ENCODE data around the gene CPT1B.
A peak's percentile ranks its signal among the peaks of the same experiment; 100 is the strongest.

CPT1B gene

DNA sequence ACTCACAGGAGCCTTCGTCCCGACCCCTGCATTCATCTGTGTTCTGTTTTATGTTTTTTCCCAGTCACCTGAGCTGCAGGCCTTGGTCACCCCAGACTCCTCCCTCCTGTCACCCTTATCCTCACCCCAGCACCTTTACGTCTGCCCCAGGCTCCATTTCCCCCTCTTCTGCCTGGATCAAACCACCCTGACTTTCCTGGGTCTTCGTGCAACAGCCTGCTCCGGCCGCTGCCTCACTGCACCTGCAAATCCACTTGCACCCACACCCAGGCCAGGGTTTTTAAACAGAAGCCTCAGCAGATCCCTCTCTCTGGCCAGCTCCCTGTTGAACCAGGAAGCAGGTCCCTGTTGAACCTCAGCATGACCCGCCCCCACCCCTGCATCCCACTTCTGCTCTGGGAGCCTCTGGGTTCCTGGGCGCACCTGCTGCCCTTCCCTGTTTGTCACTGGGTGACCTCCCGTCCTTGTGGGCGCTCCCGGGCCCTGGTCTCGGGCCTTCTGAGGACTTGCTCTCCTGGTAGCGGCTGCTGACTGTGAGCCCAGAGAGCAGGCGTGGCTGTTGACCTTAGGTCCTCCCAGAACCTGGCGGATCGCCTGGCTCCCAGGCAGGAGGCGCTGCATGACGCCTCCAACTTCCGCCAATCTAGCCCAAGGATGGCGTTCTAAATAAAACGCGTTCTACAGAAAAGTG, 35.2 kb upstream of the CPT1B start:
- Histone ChIP-seq H3K27ac (no peak overlapping the region), H3K4me1 (no peaks in the 10 kb centered on the region), H3K36me3 (no peaks in the 10 kb centered on the region), H3K27me3 (peaks cover 0 to 52% of the 10 kb centered on the region in 2 donors), H3K9me3 (no peaks in the 10 kb centered on the region), H3K4me3 (no peak overlapping the region)
- DNase-seq, result peak in 1 of 2 donors; percentile 53
- intact Hi-C loops (cut with DNase I; ENCODE audit: low total_unique reads), result no loop called here
- TF ChIP-seq, protein P1, sequence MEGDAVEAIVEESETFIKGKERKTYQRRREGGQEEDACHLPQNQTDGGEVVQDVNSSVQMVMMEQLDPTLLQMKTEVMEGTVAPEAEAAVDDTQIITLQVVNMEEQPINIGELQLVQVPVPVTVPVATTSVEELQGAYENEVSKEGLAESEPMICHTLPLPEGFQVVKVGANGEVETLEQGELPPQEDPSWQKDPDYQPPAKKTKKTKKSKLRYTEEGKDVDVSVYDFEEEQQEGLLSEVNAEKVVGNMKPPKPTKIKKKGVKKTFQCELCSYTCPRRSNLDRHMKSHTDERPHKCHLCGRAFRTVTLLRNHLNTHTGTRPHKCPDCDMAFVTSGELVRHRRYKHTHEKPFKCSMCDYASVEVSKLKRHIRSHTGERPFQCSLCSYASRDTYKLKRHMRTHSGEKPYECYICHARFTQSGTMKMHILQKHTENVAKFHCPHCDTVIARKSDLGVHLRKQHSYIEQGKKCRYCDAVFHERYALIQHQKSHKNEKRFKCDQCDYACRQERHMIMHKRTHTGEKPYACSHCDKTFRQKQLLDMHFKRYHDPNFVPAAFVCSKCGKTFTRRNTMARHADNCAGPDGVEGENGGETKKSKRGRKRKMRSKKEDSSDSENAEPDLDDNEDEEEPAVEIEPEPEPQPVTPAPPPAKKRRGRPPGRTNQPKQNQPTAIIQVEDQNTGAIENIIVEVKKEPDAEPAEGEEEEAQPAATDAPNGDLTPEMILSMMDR (IDR thresholded peaks at IDR 0.05), result no peak

DNA sequence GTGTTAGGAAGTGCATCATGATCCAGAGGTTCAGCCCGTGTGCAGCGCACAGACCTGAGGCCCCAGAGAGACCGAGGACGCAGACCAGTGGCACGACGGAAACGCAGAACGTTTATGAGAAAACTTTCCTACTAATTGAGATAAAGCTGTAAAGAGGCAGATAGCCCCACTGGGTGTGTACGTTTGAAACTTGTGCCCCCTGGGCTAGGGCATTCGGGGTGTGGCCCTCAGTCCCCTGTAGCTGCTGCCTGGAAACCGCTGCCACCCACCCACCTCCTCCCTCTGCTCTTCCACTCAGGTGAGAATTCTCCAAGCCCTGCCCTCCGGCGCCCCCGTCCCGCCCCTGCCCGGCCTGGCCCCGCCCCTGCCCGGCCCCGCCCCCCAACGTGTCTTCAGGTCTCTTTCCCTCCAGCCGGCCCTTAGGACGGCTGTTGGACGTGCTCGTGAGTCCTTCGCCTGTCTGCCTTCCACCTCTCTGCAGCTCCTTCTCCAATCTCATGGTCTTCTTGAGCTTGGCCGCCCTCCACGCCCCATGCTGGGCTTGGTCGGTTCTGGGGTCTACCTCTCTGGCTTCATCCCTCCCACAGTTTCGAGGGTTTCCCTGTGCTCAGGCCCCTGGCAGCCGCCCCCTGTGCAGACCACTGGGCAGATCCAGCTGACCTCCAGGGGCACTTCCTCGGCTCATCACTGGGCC, 34.4 kb upstream of the CPT1B start:
- Histone ChIP-seq H3K36me3 (no peaks in the 10 kb centered on the region), H3K27ac (no peak overlapping the region), H3K4me1 (no peaks in the 10 kb centered on the region), H3K9me3 (no peaks in the 10 kb centered on the region), H3K27me3 (peaks cover 0 to 57% of the 10 kb centered on the region in 2 donors), H3K4me3 (no peak overlapping the region)
- TF ChIP-seq, protein P1 (IDR thresholded peaks at IDR 0.05), result no peak
- intact Hi-C loops (cut with DNase I; ENCODE audit: low total_unique reads), result no loop called here
- peak in 1 of 2 donors; percentile 48 for DNase-seq

GRCh38 chr22:50612168-50612527, 33.9 kb upstream of the CPT1B start:
- Histone ChIP-seq H3K36me3 (no peaks in the 10 kb centered on the region), H3K4me3 (no peak overlapping the region), H3K4me1 (no peaks in the 10 kb centered on the region), H3K27me3 (peaks cover 0 to 63% of the 10 kb centered on the region in 2 donors), H3K9me3 (no peaks in the 10 kb centered on the region), H3K27ac (no peak overlapping the region)
- TF ChIP-seq, protein P1 (IDR thresholded peaks at IDR 0.05), result no peak
- no peak for DNase-seq
- intact Hi-C loops (cut with DNase I; ENCODE audit: low total_unique reads), result no loop called here

- Histone ChIP-seq H3K27ac (no peak overlapping the region), H3K36me3 (no peaks in the 10 kb centered on the region), H3K4me1 (no peaks in the 10 kb centered on the region), H3K9me3 (no peaks in the 10 kb centered on the region), H3K4me3 (no peak overlapping the region), H3K27me3 (peaks cover 0 to 69% of the 10 kb centered on the region in 2 donors)
- TF ChIP-seq, protein P1 (IDR thresholded peaks at IDR 0.05), result no peak
- intact Hi-C loops (cut with DNase I; ENCODE audit: low total_unique reads), result no loop called here
- DNase-seq, result peak in 1 of 2 donors; percentile 47
Observed at GRCh38 chr22:50611341-50612060, 33.3 kb upstream of the CPT1B start.

DNA sequence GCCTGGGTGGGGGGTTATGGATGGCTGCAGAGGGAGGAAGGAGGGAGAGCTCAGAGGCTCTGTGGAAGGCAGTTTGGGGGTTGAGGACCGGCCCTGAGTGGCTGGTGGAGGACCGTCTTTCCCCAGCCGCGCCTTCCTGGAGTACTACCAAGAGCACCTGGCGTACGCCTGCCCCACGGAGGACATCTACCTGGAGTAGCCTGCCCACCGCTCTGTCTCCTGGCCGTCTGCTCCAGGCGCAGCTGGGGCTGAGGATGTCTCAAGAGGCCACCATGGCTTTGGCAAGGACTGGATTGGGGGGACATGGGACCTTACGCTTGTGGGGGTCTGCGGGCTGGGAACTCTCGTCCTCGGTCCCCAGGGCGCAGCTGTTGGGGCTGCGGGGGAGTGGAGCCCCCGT, 32.4 kb upstream of the CPT1B start:
- Histone ChIP-seq H3K27me3 (peaks cover 0 to 78% of the 10 kb centered on the region in 2 donors), H3K9me3 (no peaks in the 10 kb centered on the region), H3K4me3 (no peak overlapping the region), H3K27ac (no peak overlapping the region), H3K36me3 (no peaks in the 10 kb centered on the region), H3K4me1 (no peaks in the 10 kb centered on the region)
- DNase-seq, result no peak
- TF ChIP-seq, protein P1 (IDR thresholded peaks at IDR 0.05), result no peak
- intact Hi-C loops (cut with DNase I; ENCODE audit: low total_unique reads), result no loop called here
